Central memory CD8-positive, alpha-beta T cell (primary cell): ENCODE measurements around the gene NTHL1.

ENCODE experiments used
- ATAC-seq: fragments of 150-1000 bp; cut with Tn5 transposase; replicated peaks from 2 replicates; pipeline ENCODE4 v1.10.0; 2022; ENCODE audit warnings: mild to moderate bottlenecking, moderate FRiP score, moderate number of reproducible peaks; ENCODE audit not compliant: poor library complexity, severe bottlenecking; ENCODE audit errors: extremely low read depth
- DNase-seq, 2 donors: peaks; one replicate each; pipeline ENCODE4 v3.0.0; 2021; ENCODE audit warnings: low spot score in 2 of 2
- H3K27ac Mint-ChIP-seq: one replicate; pipeline ENCODE4 v1.8.0; 2022; ENCODE audit warnings: low read depth, mild to moderate bottlenecking, moderate library complexity, mixed read lengths
- H3K27me3 Mint-ChIP-seq: one replicate; pipeline ENCODE4 v1.8.0; 2022; ENCODE audit warnings: mixed read lengths
- H3K36me3 Mint-ChIP-seq: one replicate; pipeline ENCODE4 v1.8.0; 2022; ENCODE audit warnings: mild to moderate bottlenecking, moderate library complexity, mixed read lengths; ENCODE audit not compliant: insufficient read depth
- H3K4me1 Mint-ChIP-seq: one replicate; pipeline ENCODE4 v1.8.0; 2022; ENCODE audit warnings: mixed read lengths
- H3K4me3 Mint-ChIP-seq: one replicate; pipeline ENCODE4 v1.8.0; 2022; ENCODE audit warnings: mild to moderate bottlenecking, moderate library complexity, mixed read lengths
- H3K9me3 Mint-ChIP-seq: one replicate; pipeline ENCODE4 v1.8.0; 2022; ENCODE audit warnings: mixed read lengths

NTHL1 gene

GRCh38 chr16:2088759-2089358 is 41.2 kb upstream of the NTHL1 start:
- DNase-seq: no peak

GRCh38 chr16:2087748-2088631 is 40.4 kb upstream of the NTHL1 start:
- Mint-ChIP-seq H3K9me3 (no peaks in the 10 kb centered on the region), H3K4me1 (no peaks in the 10 kb centered on the region), H3K4me3 (no peak overlapping the region), H3K36me3 (peaks cover 10% of the 10 kb centered on the region), H3K27ac (no peak overlapping the region), H3K27me3 (no peaks in the 10 kb centered on the region)
- no peak for DNase-seq
- no peak for ATAC-seq

More at GRCh38 chr16:2088759-2089358, 41.2 kb upstream of the NTHL1 start:
- Mint-ChIP-seq H3K4me3 (no peak overlapping the region), H3K9me3 (no peaks in the 10 kb centered on the region), H3K27ac (no peak overlapping the region), H3K36me3 (peaks cover 9% of the 10 kb centered on the region), H3K4me1 (no peaks in the 10 kb centered on the region), H3K27me3 (no peaks in the 10 kb centered on the region)
- no peak for ATAC-seq

GRCh38 chr16:2086812-2087747 is 39.4 kb upstream of the NTHL1 start:
- H3K9me3 Mint-ChIP-seq: no peaks in the 10 kb centered on the region
- no peak overlapping the region for H3K4me3 Mint-ChIP-seq
- H3K36me3 Mint-ChIP-seq: peaks cover 10% of the 10 kb centered on the region
- ATAC-seq (no peak), DNase-seq (no peak)
- H3K27ac Mint-ChIP-seq: no peak overlapping the region
- no peaks in the 10 kb centered on the region for H3K27me3 Mint-ChIP-seq
- H3K4me1 Mint-ChIP-seq: peaks cover 4% of the 10 kb centered on the region

- Mint-ChIP-seq H3K4me3 (no peak overlapping the region), H3K9me3 (no peaks in the 10 kb centered on the region), H3K36me3 (peaks cover 12% of the 10 kb centered on the region), H3K4me1 (peaks cover 4% of the 10 kb centered on the region), H3K27me3 (no peaks in the 10 kb centered on the region), H3K27ac (peak overlapping the region; percentile 22)
- ATAC-seq (no peak), DNase-seq (no peak)
Measured at GRCh38 chr16:2086106-2086742, 38.6 kb upstream of the NTHL1 start.

- H3K36me3 Mint-ChIP-seq: peaks cover 13% of the 10 kb centered on the region
- DNase-seq (no peak), ATAC-seq (no peak)
- H3K27ac Mint-ChIP-seq: peak overlapping the region; percentile 22
- no peak overlapping the region for H3K4me3 Mint-ChIP-seq
- H3K4me1 Mint-ChIP-seq: peaks cover 4% of the 10 kb centered on the region
- H3K27me3 Mint-ChIP-seq: no peaks in the 10 kb centered on the region
- H3K9me3 Mint-ChIP-seq: no peaks in the 10 kb centered on the region
Measured at GRCh38 chr16:2085669-2086068, 38.0 kb upstream of the NTHL1 start.

GRCh38 chr16:2084895-2085625 is 37.4 kb upstream of the NTHL1 start:
- H3K27ac Mint-ChIP-seq: no peak overlapping the region
- no peaks in the 10 kb centered on the region for H3K27me3 Mint-ChIP-seq
- ATAC-seq: no peak

GRCh38 chr16:2083876-2084780 is 36.5 kb upstream of the NTHL1 start:
- Mint-ChIP-seq H3K9me3 (no peaks in the 10 kb centered on the region), H3K36me3 (peaks cover 13% of the 10 kb centered on the region), H3K27ac (no peak overlapping the region), H3K4me3 (no peak overlapping the region), H3K4me1 (peaks cover 4% of the 10 kb centered on the region), H3K27me3 (no peaks in the 10 kb centered on the region)
- ATAC-seq (no peak), DNase-seq (no peak)

More at GRCh38 chr16:2084895-2085625, 37.4 kb upstream of the NTHL1 start:
- no peaks in the 10 kb centered on the region for H3K9me3 Mint-ChIP-seq
- DNase-seq: no peak
- H3K4me1 Mint-ChIP-seq: peaks cover 4% of the 10 kb centered on the region
- H3K4me3 Mint-ChIP-seq: no peak overlapping the region
- H3K36me3 Mint-ChIP-seq: peaks cover 13% of the 10 kb centered on the region

- H3K27me3 Mint-ChIP-seq: no peaks in the 10 kb centered on the region
- no peak overlapping the region for H3K27ac Mint-ChIP-seq
- H3K4me3 Mint-ChIP-seq: no peak overlapping the region
- ATAC-seq (no peak), DNase-seq (no peak)
- peaks cover 4% of the 10 kb centered on the region for H3K4me1 Mint-ChIP-seq
- H3K36me3 Mint-ChIP-seq: peaks cover 13% of the 10 kb centered on the region
- no peaks in the 10 kb centered on the region for H3K9me3 Mint-ChIP-seq
Measured at GRCh38 chr16:2083409-2083808, 35.8 kb upstream of the NTHL1 start.

GRCh38 chr16:2082983-2083364 is 35.3 kb upstream of the NTHL1 start:
- no peaks in the 10 kb centered on the region for H3K9me3 Mint-ChIP-seq
- H3K36me3 Mint-ChIP-seq: peaks cover 11% of the 10 kb centered on the region
- no peak overlapping the region for H3K27ac Mint-ChIP-seq
- no peak for ATAC-seq
- DNase-seq: no peak
- H3K27me3 Mint-ChIP-seq: no peaks in the 10 kb centered on the region
- H3K4me3 Mint-ChIP-seq: no peak overlapping the region
- peaks cover 4% of the 10 kb centered on the region for H3K4me1 Mint-ChIP-seq

GRCh38 chr16:2082171-2082982 is 34.7 kb upstream of the NTHL1 start:
- ATAC-seq (no peak), DNase-seq (no peak)
- Mint-ChIP-seq H3K4me1 (peaks cover 4% of the 10 kb centered on the region), H3K9me3 (no peaks in the 10 kb centered on the region), H3K27me3 (no peaks in the 10 kb centered on the region), H3K36me3 (peaks cover 11% of the 10 kb centered on the region), H3K27ac (peak overlapping the region; percentile 61), H3K4me3 (no peak overlapping the region)
